Smooth muscle cell (in vitro differentiated cells): ENCODE measurements around the gene AHNAK. TPM values are rescaled to one million over a fixed set of nuclear protein-coding genes. Genes with fewer than 3 reads are reported as not detected.
A peak's percentile ranks its signal among the peaks of the same experiment; 100 is the strongest.

Experiments
- DNase-seq: peaks from one replicate; lab custom pipeline; 2025; ENCODE audit not compliant: unreplicated experiment; lab: John Stamatoyannopoulos, UW
- H2AFZ ChIP-seq: fragments of 200-600 bp; sonication (generic); 2 replicates; pipeline ENCODE4 v1.6.0; 2016; ENCODE audit warnings: antibody characterized with exemption, low read depth, mild to moderate bottlenecking
- H3F3A ChIP-seq: fragments of 200-600 bp; sonication (generic); 2 replicates; pipeline ENCODE4 v1.6.0; 2017; ENCODE audit warnings: antibody characterized with exemption, low read depth
- H3K27ac ChIP-seq: fragments of 200-600 bp; sonication (generic); 2 replicates; pipeline ENCODE4 v1.5.1; 2016; ENCODE audit warnings: low read depth, mild to moderate bottlenecking
- H3K27me3 ChIP-seq: fragments of 200-600 bp; sonication (generic); 2 replicates; pipeline ENCODE4 v1.6.1; 2016; ENCODE audit warnings: low read depth, mild to moderate bottlenecking
- H3K36me3 ChIP-seq: fragments of 200-600 bp; sonication (generic); 2 replicates; pipeline ENCODE4 v1.5.1; 2016; ENCODE audit warnings: low read depth
- H3K4me1 ChIP-seq: fragments of 200-600 bp; sonication (generic); 2 replicates; pipeline ENCODE4 v1.5.1; 2016; ENCODE audit warnings: low read depth
- H3K4me2 ChIP-seq: fragments of 200-600 bp; sonication (generic); 2 replicates; pipeline ENCODE4 v1.6.0; 2016; ENCODE audit warnings: mild to moderate bottlenecking
- H3K4me3 ChIP-seq: fragments of 200-600 bp; sonication (generic); 2 replicates; pipeline ENCODE4 v1.5.1; 2016; ENCODE audit warnings: mild to moderate bottlenecking
- H3K79me2 ChIP-seq: fragments of 200-600 bp; sonication (generic); 2 replicates; pipeline ENCODE4 v1.6.0; 2016; ENCODE audit warnings: low read depth, mild to moderate bottlenecking
- H3K9ac ChIP-seq: fragments of 200-600 bp; sonication (generic); 2 replicates; pipeline ENCODE4 v1.6.0; 2016; ENCODE audit warnings: low read depth
- H3K9me3 ChIP-seq: fragments of 200-600 bp; sonication (generic); replicated peaks from 2 replicates; pipeline ENCODE4 v1.5.1; 2016; ENCODE audit warnings: low read depth
- H4K20me1 ChIP-seq: fragments of 200-600 bp; sonication (generic); 2 replicates; pipeline ENCODE4 v1.6.0; 2016; ENCODE audit warnings: low read depth
- CTCF ChIP-seq: fragments of 200-600 bp; sonication (generic); IDR thresholded peaks from 2 replicates; pipeline ENCODE4 v1.5.1; 2017; ENCODE audit warnings: borderline replicate concordance, mild to moderate bottlenecking, antibody characterized with exemption; ENCODE audit not compliant: insufficient read depth, poor library complexity, severe bottlenecking
- WGBS: methylation state at CpG from one replicate; pipeline ENCODE4 v1.1.7; 2016; ENCODE audit warnings: low lambda C conversion rate; 5-methylcytosine and 5-hydroxymethylcytosine counted together
- polyA plus RNA-seq: library from polyadenylated mRNA; unstranded; fragments of >200 nt; fragmentation: Nextera tagmentation; extraction: Ambion mirVana; gene quantifications from 2 replicates; pipeline ENCODE4 v1.2.1, GENCODE V29; 2016
- total RNA-seq: library from RNA; depleted of rRNA; stranded (reverse); fragments of >200 nt; gene quantifications from 2 replicates; pipeline ENCODE4 v1.2.3, GENCODE V29; 2014

Gene AHNAK
- total and polyA plus RNA-seq, 2 experiments from 2014 or later, result 27.2 to 229 TPM

- no peaks in the 10 kb centered on the region for H3K27me3 ChIP-seq
- 62% methylated on average over 10 of the region's 10 CpGs for WGBS
- H3K4me2 ChIP-seq, result peak overlapping the region; percentile 87
- H3K9ac ChIP-seq, result no peak overlapping the region
- peaks cover 23% of the 10 kb centered on the region for H3F3A ChIP-seq
- TF ChIP-seq CTCF, result no peak
- H3K4me1 ChIP-seq, result peaks cover 48% of the 10 kb centered on the region
- no peaks in the 10 kb centered on the region for H4K20me1 ChIP-seq
- no peak for DNase-seq
- H3K4me3 ChIP-seq, result no peak overlapping the region
- H3K36me3 ChIP-seq, result no peaks in the 10 kb centered on the region
- no peak overlapping the region for H2AFZ ChIP-seq
- H3K9me3 ChIP-seq, result no peaks in the 10 kb centered on the region
- no peak overlapping the region for H3K27ac ChIP-seq
- H3K79me2 ChIP-seq, result no peaks in the 10 kb centered on the region
These were observed 40.0 kb downstream of the AHNAK start for GRCh38 chr11:62506413-62507124.

GRCh38 chr11:62505440-62506091 lies 41.0 kb downstream of the AHNAK start:
- Histone ChIP-seq H4K20me1 (no peaks in the 10 kb centered on the region), H3K79me2 (no peaks in the 10 kb centered on the region), H3K27me3 (no peaks in the 10 kb centered on the region), H2AFZ (peak overlapping the region; percentile 77), H3K4me1 (peaks cover 48% of the 10 kb centered on the region), H3K4me2 (peak overlapping the region; percentile 87), H3K27ac (no peak overlapping the region), H3K36me3 (no peaks in the 10 kb centered on the region), H3F3A (peaks cover 30% of the 10 kb centered on the region), H3K9me3 (no peaks in the 10 kb centered on the region), H3K4me3 (peak overlapping the region; percentile 50), H3K9ac (no peak overlapping the region)
- WGBS, result 26% methylated on average over 23 of the region's 30 CpGs
- no peak for DNase-seq
- no peak for TF ChIP-seq CTCF

GRCh38 chr11:62505059-62505439 lies 41.6 kb downstream of the AHNAK start:
- Histone ChIP-seq H3K4me2 (peak overlapping the region; percentile 87), H3K4me1 (peaks cover 48% of the 10 kb centered on the region), H3F3A (peaks cover 27% of the 10 kb centered on the region), H3K9me3 (no peaks in the 10 kb centered on the region), H3K27ac (no peak overlapping the region), H4K20me1 (no peaks in the 10 kb centered on the region), H3K36me3 (no peaks in the 10 kb centered on the region), H3K9ac (no peak overlapping the region), H3K27me3 (no peaks in the 10 kb centered on the region), H3K79me2 (no peaks in the 10 kb centered on the region), H2AFZ (peak overlapping the region; percentile 77), H3K4me3 (peak overlapping the region; percentile 50)
- no peak for DNase-seq
- TF ChIP-seq CTCF, result no peak
- WGBS, result 45% methylated on average over 12 of the region's 12 CpGs
